Liver (tissue), 9 donors: ENCODE measurements around the gene MAPKAPK3. TPM values are rescaled to one million over a fixed set of nuclear protein-coding genes. Genes with fewer than 3 reads are reported as not detected.

Experiments used
- DNase-seq: peaks from one replicate; pipeline ENCODE4 v3.0.0-alpha.2; 2017; ENCODE audit warnings: low spot score
- H3K27ac ChIP-seq, 2 donors: one replicate each; pipeline ENCODE4 v1.7.0; 2013; ENCODE audit warnings: inconsistent platforms in 2 of 2, low read length in 2 of 2, control low read depth in 1 of 2, low read depth in 1 of 2, mild to moderate bottlenecking in 1 of 2
- H3K27me3 ChIP-seq, 4 donors: one replicate each; pipeline versions ENCODE4 v1.6.1 to v1.7.0; 2013; ENCODE audit warnings: low read length in 3 of 4, inconsistent platforms in 1 of 4, mild to moderate bottlenecking in 1 of 4, moderate library complexity in 1 of 4; ENCODE audit not compliant: control insufficient read depth in 4 of 4, insufficient read depth in 4 of 4
- H3K36me3 ChIP-seq, 4 donors: one replicate each; pipeline versions ENCODE4 v1.6.1 to v1.7.0; 2013; ENCODE audit warnings: low read length in 3 of 4, mild to moderate bottlenecking in 3 of 4, low read depth in 1 of 4, moderate library complexity in 1 of 4; ENCODE audit not compliant: control insufficient read depth in 4 of 4, insufficient read depth in 3 of 4
- H3K4me1 ChIP-seq, 4 donors: one replicate each; pipeline versions ENCODE4 v1.6.1 to v1.7.0; 2013; ENCODE audit warnings: low read length in 3 of 4, mild to moderate bottlenecking in 3 of 4, moderate library complexity in 1 of 4; ENCODE audit not compliant: control insufficient read depth in 4 of 4, insufficient read depth in 4 of 4
- H3K4me3 ChIP-seq, 3 donors: one replicate each; pipeline versions ENCODE4 v1.6.1 to v1.7.0; 2013; ENCODE audit warnings: low read length in 3 of 3, control low read depth in 1 of 3, low read depth in 1 of 3, mild to moderate bottlenecking in 1 of 3
- H3K9ac ChIP-seq, 2 donors: one replicate each; pipeline ENCODE4 v1.7.0; 2013; ENCODE audit warnings: low read length in 2 of 2, mild to moderate bottlenecking in 2 of 2, moderate library complexity in 2 of 2, control low read depth in 1 of 2, low read depth in 1 of 2
- H3K9me3 ChIP-seq, 4 donors: one replicate each; pipeline versions ENCODE4 v1.6.1 to v1.7.0; 2013; ENCODE audit warnings: low read length in 3 of 4; ENCODE audit not compliant: control insufficient read depth in 4 of 4
- CTCF ChIP-seq: fragments of 150-350 bp; IDR thresholded peaks from 2 replicates; pipeline ENCODE4 v1.5.1; 2017; ENCODE audit warnings: improper control_type of control experiment, low read depth, low read length; ENCODE audit not compliant: missing input control
- EGR1 ChIP-seq, 2 donors: IDR thresholded peaks; 2 replicates each; pipeline ENCODE4 v1.6.1; 2016 to 2018; ENCODE audit warnings: antibody characterized with exemption in 2 of 2, low read depth in 2 of 2
- FOXA1 ChIP-seq: IDR thresholded peaks from 2 replicates; pipeline ENCODE4 v1.6.1; 2016; ENCODE audit warnings: antibody characterized with exemption
- FOXA2 ChIP-seq: IDR thresholded peaks from 2 replicates; pipeline ENCODE4 v1.6.1; 2016; ENCODE audit warnings: antibody characterized with exemption
- HNF4A ChIP-seq, 2 donors: conservative IDR thresholded peaks; 2 replicates each; pipeline ENCODE4 v1.6.1; 2016; ENCODE audit warnings: antibody characterized with exemption in 2 of 2, mild to moderate bottlenecking in 2 of 2
- HNF4G ChIP-seq: IDR thresholded peaks from 2 replicates; pipeline ENCODE4 v1.6.1; 2016; ENCODE audit warnings: antibody characterized with exemption
- JUND ChIP-seq, 2 donors: IDR thresholded peaks; 2 replicates each; pipeline ENCODE4 v1.6.1; 2016; ENCODE audit warnings: antibody characterized with exemption in 2 of 2
- MAX ChIP-seq: IDR thresholded peaks from 2 replicates; pipeline ENCODE4 v1.6.1; 2016; ENCODE audit warnings: antibody characterized with exemption
- RAD21 ChIP-seq, 2 donors: IDR thresholded peaks; 2 replicates each; pipeline ENCODE4 v1.6.1; 2016; ENCODE audit warnings: antibody characterized with exemption in 2 of 2, mild to moderate bottlenecking in 2 of 2
- REST ChIP-seq: IDR thresholded peaks from 2 replicates; pipeline ENCODE4 v1.6.1; 2016; ENCODE audit warnings: antibody characterized with exemption, mild to moderate bottlenecking
- RXRA ChIP-seq, 2 donors: IDR thresholded peaks; 2 replicates each; pipeline ENCODE4 v1.6.1; 2017 to 2018; ENCODE audit warnings: antibody characterized with exemption in 2 of 2, mild to moderate bottlenecking in 1 of 2
- SP1 ChIP-seq: IDR thresholded peaks from 2 replicates; pipeline ENCODE4 v1.6.1; 2018; ENCODE audit warnings: antibody characterized with exemption, mild to moderate bottlenecking
- TAF1 ChIP-seq: conservative IDR thresholded peaks from 2 replicates; pipeline ENCODE4 v1.6.1; 2016; ENCODE audit warnings: antibody characterized with exemption, mild to moderate bottlenecking
- ZBTB33 ChIP-seq: IDR thresholded peaks from 2 replicates; pipeline ENCODE4 v1.6.1; 2016; ENCODE audit warnings: antibody characterized with exemption
- WGBS: extraction: QIAGEN DNeasy Blood & Tissue Kit; methylation state at CpG from one replicate; pipeline ENCODE4 v1.1.7; 2013; 5-methylcytosine and 5-hydroxymethylcytosine counted together
- polyA plus RNA-seq, 2 donors: library from polyadenylated mRNA; stranded (reverse) in 1 of 2; unstranded in 1 of 2; fragments of 200-250 nt in 1 of 2; fragments of >200 nt in 1 of 2; fragmentation: Nextera tagmentation in 1 of 2; extraction: Ambion mirVana in 1 of 2; gene quantifications; one replicate each; pipeline versions ENCODE4 v1.2.1 to v1.2.3, GENCODE V29; 2013 to 2015
- total RNA-seq, 2 donors: library from RNA; depleted of rRNA; stranded (reverse); fragments of >200 nt; gene quantifications; one replicate each; pipeline ENCODE4 v1.2.3, GENCODE V29; 2014
- donor health status: healthy.
- donor health status: healthy.
- donor health status: healthy.
- donor health status: healthy.
- donor health status: healthy.

Gene MAPKAPK3
- total and polyA plus RNA-seq, 4 donors = 13.9 to 32.9 (median 19.0) TPM

GRCh38 chr3:50655009-50655830 is 38.3 kb downstream of the MAPKAPK3 start:
- no peak overlapping the region for H3K9ac ChIP-seq
- H3K4me1 ChIP-seq = no peaks in the 10 kb centered on the region
- 48% methylated on average over 3 of the region's 3 CpGs for WGBS
- no peaks in the 10 kb centered on the region for H3K36me3 ChIP-seq
- no peak overlapping the region for H3K27ac ChIP-seq
- H3K9me3 ChIP-seq = no peaks in the 10 kb centered on the region
- no peak for DNase-seq
- no peaks in the 10 kb centered on the region for H3K27me3 ChIP-seq
- TF ChIP-seq HNF4A (conservative IDR thresholded peaks at IDR 0.05) = no peak
- TF ChIP-seq RXRA (IDR thresholded peaks at IDR 0.05) = no peak
- TF ChIP-seq HNF4G = no peak
- TF ChIP-seq TAF1 = no peak
- TF ChIP-seq JUND (IDR thresholded peaks at IDR 0.05) = no peak
- TF ChIP-seq FOXA1 = no peak
- no peak for TF ChIP-seq RAD21 (IDR thresholded peaks at IDR 0.05)
- no peak for TF ChIP-seq REST
- TF ChIP-seq ZBTB33 = no peak
- TF ChIP-seq EGR1 (IDR thresholded peaks at IDR 0.05; ENCODE audit: low read depth in 2 of 2) = no peak
- no peak for TF ChIP-seq CTCF
- no peak for TF ChIP-seq FOXA2
- TF ChIP-seq MAX = no peak
- TF ChIP-seq SP1 = no peak
- no peak overlapping the region for H3K4me3 ChIP-seq
